ENCODE data around the gene FBXL17.

- TF ChIP-seq BHLHE40 (IDR thresholded peaks at IDR 0.05; ENCODE audit: low read depth, low read length) (no peak), CTCF (IDR thresholded peaks at IDR 0.05) (no peak), POLR2A (IDR thresholded peaks at IDR 0.05; ENCODE audit: low read length) (no peak), SREBF2 (IDR thresholded peaks at IDR 0.05) (no peak), MAZ (IDR thresholded peaks at IDR 0.05; ENCODE audit: borderline replicate concordance, low read depth, low read length) (no peak), JUNB (IDR thresholded peaks at IDR 0.05) (no peak)
Measured at GRCh38 chr5:107952450-107952849, 429.4 kb downstream of the FBXL17 start.

Data from A549 (cell line).